GM18909 (cell line): ENCODE results near the gene ZDHHC16.
"Not testable (repeated sequence)": the region's sequence is repeated elsewhere in the genome, so short reads cannot be mapped to it uniquely, and the experiment has no call there.

Experiments
- ATAC-seq: cut with Tn5 transposase; IDR thresholded peaks from one replicate; pipeline ENCODE4 v1.9.1; 2021; ENCODE audit warnings: mild to moderate bottlenecking; ENCODE audit not compliant: unreplicated experiment, poor library complexity

Gene ZDHHC16

DNA sequence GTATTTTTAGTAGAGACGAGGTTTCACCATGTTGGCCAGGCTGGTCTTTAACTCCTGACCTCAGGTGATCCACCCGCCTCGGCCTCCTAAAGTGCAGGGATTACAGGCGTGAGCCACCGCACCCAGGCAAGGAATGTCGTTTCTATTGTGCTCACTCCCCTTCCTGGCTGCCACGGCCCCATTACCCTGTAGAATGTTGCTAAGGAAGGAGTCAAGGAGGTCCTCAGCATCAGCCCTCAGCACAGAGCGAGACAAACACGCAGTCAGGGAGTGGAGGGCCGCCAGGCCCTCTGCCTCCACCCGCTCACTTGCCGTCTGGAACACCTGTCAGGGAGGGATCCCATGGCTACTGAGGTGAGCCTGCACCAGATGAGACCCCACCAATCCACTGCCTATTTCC, 22.8 kb downstream of the ZDHHC16 start:
- not testable (repeated sequence) for ATAC-seq

DNA sequence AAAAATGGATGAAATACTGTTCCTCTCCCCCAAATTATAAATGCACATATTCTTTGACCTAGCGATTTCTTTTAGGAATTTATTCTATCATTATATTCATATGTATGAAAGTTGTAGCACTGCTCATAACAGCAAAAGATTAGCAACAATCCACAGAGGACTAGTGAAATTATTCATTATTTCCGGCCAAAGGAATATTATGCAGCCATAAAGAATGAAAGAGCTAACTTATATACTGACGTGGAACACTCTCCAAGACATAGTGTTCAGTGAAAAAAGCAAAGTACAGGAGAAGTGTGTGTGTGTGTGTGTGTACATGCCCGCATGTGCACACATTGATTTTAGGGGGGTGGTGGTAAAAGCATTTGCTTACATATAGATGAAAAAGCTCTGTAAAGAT, 28.9 kb downstream of the ZDHHC16 start:
- no peak for ATAC-seq

DNA sequence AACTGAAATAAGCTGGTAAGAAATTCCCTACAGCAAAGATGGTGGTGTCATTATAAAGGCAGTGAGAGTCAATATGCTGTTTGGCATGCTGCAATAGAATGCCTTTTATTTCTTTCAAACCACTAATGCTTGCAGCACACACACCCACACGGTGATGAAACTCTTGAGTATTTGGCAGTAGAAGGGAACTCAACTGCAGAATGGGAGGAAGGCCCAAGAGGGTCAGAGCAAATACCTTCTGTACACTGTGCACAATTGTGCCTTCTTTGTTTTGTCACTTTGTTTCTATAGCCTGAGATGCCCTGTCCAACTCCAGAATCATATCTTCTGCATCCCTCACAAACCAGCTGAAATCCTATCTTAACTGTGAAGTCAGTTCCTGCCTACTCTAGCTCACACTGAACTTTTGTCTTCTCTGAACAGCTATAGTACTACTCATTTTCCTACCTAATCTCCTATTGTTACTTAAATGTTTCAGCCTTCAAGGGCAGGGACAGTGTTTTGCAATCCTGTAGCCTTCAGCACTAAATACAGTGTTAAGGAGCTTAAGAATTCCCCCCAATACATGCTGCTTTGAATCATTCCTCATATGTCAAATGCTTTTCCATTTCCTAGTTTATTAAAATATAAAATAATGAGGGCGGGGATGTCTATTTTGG, 30.1 kb downstream of the ZDHHC16 start:
- no peak for ATAC-seq

DNA sequence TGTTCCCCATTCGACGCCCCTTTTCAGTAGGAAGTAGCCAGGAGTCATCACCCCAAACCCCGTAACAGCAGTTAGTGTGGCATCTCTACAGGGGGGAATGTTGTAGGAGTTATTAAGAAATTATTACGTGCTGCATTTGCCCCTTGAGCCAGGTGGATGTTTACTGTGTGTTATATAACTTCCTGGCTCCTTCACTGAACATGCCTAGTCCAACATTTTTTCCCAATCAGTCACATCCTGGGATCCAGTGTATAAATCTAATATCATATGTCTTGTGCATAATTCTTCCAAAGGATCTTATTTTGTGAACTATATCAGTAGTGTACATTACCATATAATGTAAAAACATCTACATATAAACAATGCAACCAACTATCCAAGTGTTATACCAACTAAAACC, 33.4 kb downstream of the ZDHHC16 start:
- not testable (repeated sequence) for ATAC-seq

DNA sequence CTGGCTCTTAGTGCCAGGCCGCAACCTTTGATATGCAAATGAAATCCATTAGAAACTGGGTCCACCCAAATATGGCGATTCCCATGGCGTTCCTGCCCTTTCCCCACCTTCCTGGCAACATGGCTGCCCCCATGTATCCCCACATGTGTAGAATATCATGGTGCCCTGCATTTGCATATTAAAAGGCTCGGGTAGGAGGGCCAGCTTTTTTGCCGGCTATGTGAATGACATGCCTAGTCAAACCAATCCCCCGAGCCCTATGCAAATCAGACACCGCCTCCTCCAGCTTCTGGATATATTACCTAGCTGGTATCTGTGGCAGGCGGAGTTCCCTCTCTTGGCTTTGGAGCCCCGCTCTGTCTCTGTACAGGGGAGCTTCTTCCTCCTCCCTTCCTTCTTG, 34.0 kb downstream of the ZDHHC16 start:
- no peak for ATAC-seq

DNA sequence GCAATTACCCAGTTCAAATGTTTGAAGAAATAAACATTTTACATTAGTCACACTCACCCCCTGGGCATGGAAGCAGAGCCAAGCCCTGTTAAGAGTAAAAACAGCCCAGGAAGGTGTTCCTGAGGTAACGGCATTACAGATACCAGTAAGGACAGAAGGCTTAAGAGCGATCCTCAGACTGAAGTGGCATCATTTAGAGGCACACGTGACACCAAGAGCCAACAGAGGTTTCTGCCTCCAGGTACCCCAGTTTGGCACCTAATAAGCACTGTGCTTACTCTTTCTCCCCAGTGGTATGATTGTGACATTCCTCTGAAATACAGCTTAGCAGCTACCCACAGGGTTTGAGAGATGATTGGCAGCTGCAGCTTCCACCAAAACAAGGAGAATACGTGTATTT, 35.1 kb downstream of the ZDHHC16 start:
- no peak for ATAC-seq

DNA sequence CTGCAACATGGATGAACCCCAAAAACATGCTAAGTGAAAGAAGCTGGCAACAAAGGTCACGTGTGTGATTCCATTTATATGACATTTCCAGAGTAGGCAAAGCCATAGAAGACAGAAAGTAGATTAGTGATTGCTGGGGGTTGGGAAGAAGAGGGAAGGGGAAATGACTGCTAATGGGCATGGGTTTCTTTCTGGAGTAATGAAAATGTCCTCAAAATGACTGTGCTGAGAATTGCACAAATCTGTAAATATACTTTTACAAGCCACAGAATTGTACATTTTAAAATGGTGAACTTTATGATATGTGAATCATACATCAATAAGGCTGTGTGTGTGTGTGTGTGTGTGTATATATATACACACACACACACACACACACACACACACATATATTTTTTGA, 36.4 kb downstream of the ZDHHC16 start:
- no peak for ATAC-seq

DNA sequence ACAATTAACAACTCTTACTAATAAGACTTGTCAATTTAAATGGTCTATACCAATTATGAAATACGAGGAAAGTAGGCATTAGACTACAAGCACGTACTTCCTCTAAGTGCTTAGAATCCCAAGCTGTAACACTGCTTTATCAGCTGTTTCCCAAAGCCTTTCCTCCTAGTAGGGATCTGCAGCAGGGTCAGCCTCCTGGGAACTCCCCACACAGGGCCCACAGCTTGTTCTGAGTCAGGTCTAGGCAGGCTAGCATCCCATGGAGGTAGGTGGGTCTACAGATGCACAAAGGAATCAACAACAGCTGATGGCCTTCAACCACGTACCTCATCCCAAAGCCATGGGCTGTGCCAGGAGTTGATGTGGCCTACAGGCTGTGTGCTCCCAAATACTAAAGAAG, 37.5 kb downstream of the ZDHHC16 start:
- no peak for ATAC-seq

DNA sequence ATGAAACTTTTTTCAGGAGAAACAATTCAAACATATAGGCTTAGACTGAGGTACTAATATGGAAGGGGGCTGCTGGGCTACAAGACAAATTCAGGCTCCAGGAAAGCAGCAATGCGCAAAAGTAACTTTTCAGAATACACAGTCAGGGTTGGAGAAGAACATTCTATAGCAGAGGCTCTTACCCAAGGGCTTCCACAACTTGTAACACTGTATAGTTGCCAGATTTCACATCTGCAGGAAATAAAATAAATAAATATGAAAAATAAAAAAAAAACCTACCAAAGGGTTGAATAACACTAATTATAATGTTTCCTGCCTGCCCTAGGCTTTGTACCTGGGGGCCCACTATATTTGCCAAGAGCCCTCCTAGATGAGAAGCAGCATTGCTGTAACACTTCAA, 37.9 kb downstream of the ZDHHC16 start:
- no peak for ATAC-seq

DNA sequence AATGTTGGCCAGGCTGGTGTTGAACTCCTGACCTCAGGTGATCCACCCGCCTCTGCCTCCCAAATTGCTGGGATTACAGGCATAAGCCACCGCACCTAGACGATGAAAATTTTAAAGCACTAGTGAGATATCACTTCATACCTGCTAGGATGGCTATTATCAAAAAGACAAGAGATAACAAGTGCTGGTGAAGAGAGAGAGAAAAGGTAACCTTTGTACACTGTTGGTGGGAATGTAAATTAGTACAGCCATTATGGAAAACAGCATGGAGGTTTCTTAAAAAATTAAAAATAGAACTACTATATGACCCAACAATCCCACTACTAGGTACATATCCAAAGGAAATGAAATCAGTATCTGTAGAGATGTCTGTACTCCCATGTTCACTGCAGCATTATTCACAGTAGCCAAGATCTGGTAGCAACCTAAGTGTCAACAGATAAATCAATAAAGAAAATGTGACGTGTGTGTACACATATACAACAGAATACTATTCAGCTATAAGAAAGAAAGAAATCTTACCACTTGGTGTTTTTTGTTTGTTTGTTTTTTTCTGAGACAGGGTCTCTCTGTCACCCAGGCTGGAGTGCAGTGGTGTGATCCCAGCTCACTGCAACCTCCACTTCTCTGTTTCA, 39.8 kb downstream of the ZDHHC16 start:
- no peak for ATAC-seq

DNA sequence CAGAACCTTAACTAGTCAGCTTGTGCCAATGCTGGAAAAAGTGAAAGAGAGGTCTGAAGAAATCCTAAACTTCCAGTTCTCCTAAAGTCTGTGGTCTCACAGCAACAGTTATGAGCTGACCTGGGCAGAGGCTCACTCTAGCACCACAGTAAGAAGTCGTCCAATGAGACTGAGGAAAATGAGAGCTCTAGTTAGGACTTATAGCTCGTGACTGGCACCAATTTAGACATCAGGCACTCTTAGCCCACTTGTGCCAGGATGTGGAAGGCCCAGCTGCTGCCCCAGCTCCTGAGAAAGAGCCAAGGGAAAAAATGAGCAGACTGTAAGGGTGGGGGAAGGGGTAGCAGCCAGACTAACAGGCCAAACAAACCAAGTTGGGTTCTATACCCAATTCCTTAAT, 44.6 kb downstream of the ZDHHC16 start:
- ATAC-seq: no peak

DNA sequence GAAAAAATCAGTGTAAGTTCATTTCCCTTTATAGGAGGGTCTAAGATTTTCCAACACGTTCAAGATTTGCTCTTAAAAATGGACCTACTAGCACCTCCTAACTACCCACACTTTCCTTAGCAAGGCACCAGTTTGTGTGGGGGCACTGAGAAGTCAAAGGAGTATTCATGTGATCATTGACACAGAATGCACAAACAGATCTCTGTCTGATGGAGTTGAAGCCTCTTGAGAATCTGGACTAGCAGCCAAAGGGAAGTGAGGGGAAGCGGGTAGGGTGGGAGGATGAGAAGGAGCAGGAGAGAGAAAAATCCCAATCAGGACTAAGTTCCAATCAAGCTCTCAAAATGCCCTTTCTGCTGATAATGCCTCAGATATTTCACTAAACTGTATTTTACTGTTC, 48.2 kb downstream of the ZDHHC16 start:
- ATAC-seq: no peak

DNA sequence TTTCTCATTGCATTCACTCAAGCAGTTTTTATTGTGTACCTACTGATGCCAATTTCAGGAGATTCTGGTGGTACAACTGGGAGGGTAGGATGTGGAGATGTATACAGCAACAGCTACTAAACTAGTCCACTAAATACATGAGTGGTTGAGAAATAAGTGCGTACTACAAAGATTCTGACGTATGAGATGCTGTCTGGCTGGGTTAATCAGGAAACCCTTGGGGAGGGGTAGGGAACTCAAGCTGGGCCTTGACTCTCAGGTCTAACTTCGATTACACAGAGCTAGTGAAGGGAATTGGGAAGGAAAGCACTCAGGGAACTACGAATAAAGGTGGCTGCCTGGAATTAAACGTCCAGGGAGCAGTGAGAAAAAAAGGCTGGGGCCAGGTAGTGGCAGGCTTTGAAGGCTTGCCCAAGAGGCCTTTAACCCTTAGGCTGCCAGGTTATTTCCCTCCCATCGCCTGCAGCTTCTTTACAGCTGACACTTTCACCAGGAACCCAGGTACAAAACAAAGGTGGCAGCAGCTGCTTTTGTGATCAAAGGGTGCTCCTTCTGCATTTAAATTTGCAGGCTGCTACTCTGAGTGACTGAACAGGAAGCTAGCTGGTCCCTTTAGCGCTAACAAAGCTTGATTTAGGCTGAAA, 49.0 kb downstream of the ZDHHC16 start:
- ATAC-seq: no peak

DNA sequence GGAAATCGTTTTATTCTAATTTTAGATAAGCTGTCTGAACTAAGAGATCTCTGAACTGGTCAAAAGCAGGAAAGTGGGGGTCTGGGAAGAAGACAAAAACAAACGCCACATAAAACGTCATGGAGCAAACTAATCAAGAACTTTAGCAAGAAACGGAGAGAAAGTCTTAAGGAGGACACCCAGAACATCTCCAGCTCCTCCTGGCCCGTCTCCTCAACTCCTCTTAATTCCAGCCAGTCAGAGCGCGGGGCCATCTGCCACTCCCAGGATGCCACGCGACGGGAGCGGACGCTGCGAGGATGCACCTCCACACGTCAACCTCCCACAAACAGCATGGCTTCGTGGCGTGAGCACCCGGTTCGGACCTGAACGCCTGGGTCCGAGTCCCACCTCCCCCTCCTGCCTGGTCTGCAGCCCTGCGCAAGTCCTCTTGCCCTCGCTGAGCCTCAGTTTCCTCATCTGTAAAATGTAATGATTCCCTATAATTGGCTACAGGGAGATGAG, 51.6 kb downstream of the ZDHHC16 start:
- peak; percentile 29 for ATAC-seq

DNA sequence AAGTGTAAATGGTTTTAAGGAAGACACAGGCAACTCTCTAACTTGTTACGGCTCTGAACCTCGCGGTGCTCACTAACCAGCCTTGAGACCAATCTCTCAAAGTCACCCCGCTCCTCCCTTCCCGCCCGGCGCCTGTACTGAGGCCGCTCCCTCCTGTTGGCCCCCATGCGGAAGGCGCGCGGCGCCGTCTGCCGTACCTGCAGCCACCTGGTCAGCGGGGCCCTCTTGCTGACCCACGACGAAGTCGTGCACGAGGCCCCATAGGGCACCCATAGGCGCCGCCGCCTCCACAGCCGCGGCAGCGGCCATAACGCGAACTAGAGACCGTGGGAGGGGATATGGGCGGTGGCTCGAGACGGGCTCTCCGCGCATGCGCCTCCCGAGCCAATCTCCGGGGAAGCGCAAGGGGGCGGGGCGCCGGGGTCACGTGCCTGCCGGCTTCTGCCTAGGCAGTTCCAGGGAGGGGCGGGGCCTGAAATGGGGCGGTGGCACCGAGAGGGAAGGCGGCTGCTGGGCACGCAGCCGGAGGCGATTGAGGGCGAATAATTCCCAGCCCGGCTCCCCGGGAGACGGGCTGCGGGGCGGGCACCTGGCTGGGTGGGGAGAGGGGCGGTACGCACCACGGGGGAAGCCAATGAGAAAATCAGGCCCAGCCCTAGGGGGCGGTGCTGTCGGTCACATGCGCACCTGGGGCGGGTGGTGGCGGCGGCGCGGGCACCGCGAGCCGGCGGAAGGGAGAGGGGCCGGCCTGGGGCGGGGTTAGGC, 52.3 kb downstream of the ZDHHC16 start, which contains the start of gene MMS19:
MMS19 (minus strand) TSS at position 347 of the 765 bp plus-strand sequence; CDS start at position 309, 38 bp downstream.
- ATAC-seq: peak; percentile 91

DNA sequence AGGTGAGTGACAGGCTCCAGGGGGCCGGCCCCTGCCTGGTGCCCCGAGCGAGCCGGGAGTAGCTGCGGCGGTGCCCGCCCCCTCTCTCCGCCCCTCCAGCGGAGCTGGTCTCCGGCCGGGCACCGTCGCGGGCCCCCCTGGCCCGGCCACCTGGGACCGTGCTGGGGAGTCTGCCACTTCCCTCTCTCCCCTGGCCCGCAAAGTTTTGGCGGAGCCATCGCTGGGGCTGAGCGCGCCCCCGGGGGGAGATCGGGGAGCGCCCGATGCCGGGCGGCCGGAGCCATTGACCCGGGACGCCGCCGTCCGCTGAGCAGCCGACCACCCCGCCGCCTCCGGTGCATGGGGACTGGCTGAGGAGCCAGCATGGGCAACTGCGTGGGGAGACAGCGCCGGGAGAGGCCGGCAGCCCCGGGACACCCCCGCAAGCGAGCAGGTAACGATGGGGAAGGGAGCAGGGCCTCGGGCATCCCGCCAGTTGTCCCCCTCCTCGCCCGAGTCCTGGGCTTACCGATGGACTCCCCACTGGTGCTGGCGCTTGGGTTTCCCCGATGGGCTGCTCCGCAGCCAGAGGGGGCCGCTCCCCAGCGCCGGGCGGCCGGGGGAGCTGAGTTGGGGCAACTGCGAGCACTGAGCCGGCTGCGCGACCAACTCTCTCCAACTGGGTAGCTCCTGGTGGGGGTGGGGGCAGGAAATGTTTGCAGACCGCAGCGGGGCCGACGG, 53.0 kb downstream of the ZDHHC16 start, which contains the start of gene UBTD1:
UBTD1 (plus strand) TSS at position 84 of the 720 bp plus-strand sequence; CDS start at position 364, 280 bp downstream.
- no peak for ATAC-seq

DNA sequence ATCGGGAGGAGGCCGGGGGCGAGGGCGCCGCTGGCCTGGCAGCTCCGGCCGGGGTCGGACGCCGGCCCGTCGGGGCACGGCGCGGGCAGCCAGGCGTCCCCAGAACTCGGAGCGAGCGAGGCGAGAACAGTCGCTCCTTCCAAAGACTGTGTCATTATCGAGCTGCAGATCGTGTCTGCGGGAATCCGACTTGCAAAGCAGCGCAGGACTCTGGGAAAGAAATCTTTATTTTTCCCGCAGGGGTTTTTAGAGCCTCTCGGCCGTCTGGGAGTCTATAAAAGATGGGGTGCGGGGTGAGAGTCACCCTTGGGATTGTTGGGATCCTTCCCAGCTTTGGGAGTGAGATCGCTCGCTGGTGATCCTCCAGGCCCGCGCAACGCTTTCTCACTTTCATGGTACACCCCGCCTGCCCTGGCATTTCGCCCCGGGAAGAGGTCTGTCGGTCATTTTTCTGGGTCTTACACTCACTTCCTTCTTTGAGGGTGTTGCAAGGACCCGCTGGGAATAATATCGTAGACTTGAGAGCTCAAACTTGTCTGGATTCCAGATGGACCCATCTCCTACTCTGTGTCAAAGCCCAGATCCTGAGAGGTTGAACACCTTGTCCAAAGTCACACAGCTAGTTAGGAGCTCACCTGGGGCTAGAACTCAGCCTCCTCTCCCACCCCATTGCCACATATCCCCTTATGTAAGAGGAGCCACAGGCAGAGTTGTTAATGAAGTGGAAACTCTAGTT, 53.8 kb downstream of the ZDHHC16 start:
- ATAC-seq: no peak

DNA sequence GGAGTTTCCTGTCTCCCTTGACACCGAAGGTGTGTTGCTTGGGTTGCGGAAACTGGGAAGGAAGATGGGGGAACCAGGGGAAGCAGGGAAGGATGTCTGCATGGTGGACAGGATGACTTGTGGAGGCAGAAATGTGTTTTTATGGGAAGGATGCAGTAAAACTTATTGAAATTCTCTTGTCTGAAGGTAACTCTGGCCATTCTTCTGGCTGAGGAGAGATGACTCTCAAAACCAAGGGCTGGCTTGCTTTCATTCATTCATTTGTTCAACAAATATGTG, 54.3 kb downstream of the ZDHHC16 start:
- ATAC-seq: no peak

DNA sequence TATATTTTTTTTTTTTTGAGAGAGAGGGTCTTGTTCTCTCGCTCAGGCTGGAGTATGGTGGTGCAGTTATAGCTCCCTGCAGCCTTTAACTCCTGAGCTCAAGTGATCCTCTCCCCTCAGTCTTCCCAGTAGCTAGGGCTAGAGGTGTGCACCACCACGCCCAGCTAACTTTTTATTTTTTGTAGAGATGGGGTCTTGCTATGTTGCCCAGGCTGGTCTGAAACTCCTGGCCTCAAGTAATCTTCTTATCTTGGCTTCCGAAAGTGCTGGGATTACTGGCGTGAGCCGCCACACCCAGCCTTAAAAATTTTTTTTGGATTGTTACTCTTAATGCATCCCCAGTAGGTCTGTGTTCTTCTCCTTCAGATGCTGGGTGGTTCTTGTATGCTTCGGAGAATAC, 56.9 kb downstream of the ZDHHC16 start:
- no peak for ATAC-seq

DNA sequence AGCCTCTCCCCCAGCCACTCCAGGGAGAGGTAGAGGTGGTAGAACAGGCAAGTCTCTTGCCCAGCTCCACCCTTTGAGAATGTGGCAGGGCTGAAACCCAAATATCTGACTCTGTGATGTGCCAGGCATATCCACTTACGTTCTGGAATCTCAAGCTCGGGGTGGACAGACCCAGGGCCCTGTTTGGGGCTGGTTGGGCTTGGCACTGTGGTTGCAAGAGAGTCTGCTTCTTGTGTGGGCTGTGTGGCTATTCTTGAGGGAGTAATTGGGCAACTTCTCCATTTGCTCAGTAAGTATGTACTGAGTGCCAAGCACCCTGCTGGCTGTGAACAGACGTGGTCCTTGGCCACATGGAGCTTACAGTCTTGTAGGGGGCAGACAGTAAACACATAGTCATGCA, 57.4 kb downstream of the ZDHHC16 start:
- no peak for ATAC-seq
